ENCODE results near the gene WFS1. TPM values are rescaled to one million over a fixed set of nuclear protein-coding genes. Genes with fewer than 3 reads are reported as not detected.
A peak's percentile ranks its signal among the peaks of the same experiment; 100 is the strongest.

WFS1 gene
- polyA plus RNA-seq, 1 donor = 32.4 TPM

DNA sequence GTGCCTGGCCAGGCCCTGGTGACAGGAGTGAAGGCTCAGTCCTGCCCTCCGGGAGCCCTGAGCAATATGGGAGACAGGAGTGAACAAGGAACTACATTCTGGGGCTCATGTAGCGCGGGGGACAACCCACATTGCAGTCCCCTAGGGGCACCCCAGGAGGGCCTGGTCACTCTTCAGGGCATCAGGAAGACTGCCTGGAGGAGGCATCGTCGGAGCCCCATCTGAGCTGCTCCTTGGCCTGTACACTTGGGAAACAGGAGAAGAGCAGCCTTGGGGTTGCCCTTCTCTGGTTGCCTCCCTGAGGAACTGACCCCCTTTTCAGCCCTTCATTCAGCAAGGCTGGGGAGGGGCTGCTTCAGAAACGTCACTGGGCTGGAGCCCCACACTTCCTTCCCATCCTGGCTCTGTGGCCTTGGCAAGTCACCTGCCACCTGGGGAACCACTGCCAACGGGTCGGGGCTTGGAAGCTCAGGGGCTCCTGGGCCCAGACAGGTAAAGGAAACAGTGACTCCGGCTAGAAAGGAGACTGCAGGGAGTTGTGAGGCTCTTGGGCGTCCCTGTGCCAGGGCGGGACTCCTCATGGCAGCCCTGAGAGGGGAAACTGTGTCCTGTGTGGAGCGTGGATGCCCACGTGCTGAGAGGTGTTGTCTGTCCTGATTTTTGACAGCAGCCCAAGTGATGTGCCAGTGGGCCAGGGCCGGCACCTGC is 10.1 kb downstream of the WFS1 start:
- Histone ChIP-seq H3K27me3 (ENCODE audit: control insufficient read depth, insufficient read depth, low read length) (no peaks in the 10 kb centered on the region), H3K27ac (ENCODE audit: low read length) (peak overlapping the region; percentile 94), H3K4me3 (ENCODE audit: low read length) (no peak overlapping the region), H3K36me3 (ENCODE audit: control insufficient read depth, insufficient read depth, low read length) (peaks cover 51% of the 10 kb centered on the region), H3K4me1 (ENCODE audit: control insufficient read depth, insufficient read depth, low read length) (peaks cover 49% of the 10 kb centered on the region), H3K9me3 (ENCODE audit: control insufficient read depth, low read depth, low read length) (no peaks in the 10 kb centered on the region)
- no CpG with 5 or more reads among the region's 14 CpGs for WGBS (ENCODE audit: insufficient coverage, low lambda C conversion rate)
- DNase-seq = no peak

DNA sequence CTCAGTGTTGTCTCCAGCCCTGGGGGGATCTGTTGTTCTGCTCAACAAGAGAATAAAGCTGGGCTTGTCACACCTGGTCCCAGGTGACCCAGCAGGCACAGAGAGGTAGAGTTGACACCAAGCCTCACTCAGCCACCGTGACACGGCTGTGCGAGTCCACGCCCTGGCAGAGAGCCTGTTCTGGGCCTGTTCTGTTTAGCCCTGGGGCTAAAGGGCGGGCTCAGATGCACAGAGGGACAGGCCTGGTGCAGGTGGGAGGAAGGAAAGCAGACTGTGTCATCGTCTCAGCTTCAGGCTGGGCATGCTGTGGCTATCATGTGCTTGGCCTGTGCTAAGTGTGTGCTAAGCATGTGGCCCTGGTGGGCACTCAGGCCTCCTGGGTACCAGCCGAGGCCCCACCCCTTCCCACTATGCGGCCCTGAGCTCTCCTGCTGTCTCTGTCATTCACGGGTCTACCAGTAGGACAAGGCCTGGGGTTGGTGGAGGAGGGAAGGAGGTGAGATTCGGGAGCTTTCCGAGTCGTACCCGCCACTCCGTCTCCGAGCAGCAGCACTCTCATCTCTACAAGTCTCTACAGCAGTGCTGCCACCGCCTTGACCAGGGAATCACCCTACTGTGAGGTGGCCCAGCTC is 10.8 kb downstream of the WFS1 start:
- no peaks in the 10 kb centered on the region for H3K9me3 ChIP-seq (ENCODE audit: control insufficient read depth, low read depth, low read length)
- peaks cover 51% of the 10 kb centered on the region for H3K36me3 ChIP-seq (ENCODE audit: control insufficient read depth, insufficient read depth, low read length)
- no peaks in the 10 kb centered on the region for H3K27me3 ChIP-seq (ENCODE audit: control insufficient read depth, insufficient read depth, low read length)
- no peak overlapping the region for H3K4me3 ChIP-seq (ENCODE audit: low read length)
- no CpG with 5 or more reads among the region's 16 CpGs for WGBS (ENCODE audit: insufficient coverage, low lambda C conversion rate)
- H3K4me1 ChIP-seq (ENCODE audit: control insufficient read depth, insufficient read depth, low read length) = peaks cover 42% of the 10 kb centered on the region
- no peak overlapping the region for H3K27ac ChIP-seq (ENCODE audit: low read length)
- no peak for DNase-seq

DNA sequence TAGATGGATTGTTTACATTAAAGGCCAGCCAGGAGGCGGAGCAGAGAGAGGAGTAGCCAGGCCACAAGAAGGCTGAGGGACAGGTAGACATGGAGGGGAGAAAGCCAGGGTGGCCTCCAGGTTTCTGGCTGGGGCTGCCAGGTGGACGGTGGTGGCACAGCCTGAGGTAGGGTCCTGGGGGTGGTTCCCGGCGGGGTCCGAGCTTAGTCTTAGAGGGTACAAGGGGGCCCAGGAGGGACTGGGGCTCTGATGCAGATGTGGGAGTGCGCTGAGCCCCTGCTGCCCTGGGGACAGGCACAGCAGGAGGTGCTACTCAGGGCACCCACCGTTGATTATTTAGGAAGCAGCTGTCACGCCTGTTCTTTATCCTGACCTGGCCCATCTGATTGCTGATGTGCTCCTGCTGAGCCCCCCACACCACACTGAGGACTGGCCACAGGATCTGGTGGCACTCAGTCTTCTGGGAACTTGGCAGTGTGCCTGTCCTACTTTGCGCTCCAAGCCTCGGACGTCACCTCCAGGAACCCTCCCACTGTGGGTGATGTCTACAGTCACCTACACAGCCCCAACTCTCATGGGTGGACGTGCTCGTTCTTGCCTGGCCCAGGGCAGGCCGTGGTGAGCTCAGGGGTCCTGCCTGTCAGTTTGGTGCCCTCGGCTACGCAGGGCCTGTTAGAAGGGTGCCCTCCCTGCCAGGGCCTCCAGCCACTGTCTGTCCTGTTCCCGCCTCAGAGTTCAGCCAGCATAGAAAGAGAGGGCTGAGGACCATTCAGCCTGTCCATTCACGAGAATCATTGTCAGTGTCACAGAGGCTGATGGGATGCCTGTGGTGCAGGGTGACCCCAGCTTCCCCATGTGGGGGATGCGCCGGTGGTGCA is 12.0 kb downstream of the WFS1 start:
- Histone ChIP-seq H3K4me1 (ENCODE audit: control insufficient read depth, insufficient read depth, low read length) (peaks cover 30% of the 10 kb centered on the region), H3K27ac (ENCODE audit: low read length) (peak overlapping the region; percentile 26)

DNA sequence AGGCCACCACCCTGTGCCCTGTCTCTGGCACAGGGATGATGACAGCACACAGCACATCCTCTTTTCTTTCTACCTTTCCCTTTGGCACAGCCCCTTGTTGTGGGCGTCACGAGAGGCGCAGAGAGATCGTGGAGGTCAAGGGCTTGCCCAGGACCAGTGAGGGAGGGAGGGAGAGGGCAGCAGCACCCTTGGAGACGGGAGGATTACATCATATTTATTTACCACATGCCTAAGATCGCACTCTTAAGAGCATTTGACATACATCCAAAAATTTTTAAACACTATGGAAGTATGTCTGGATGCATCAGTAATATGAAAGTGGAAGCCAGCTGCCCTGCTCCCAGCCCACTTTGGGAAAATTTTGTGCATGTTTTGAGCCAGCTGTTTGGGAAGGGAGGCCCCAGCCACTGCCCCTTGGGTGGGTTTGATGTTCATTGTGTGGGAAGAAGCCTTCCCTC is 12.7 kb downstream of the WFS1 start:
- Histone ChIP-seq H3K27ac (ENCODE audit: low read length) (peak overlapping the region; percentile 26), H3K4me1 (ENCODE audit: control insufficient read depth, insufficient read depth, low read length) (peaks cover 24% of the 10 kb centered on the region), H3K36me3 (ENCODE audit: control insufficient read depth, insufficient read depth, low read length) (peaks cover 67% of the 10 kb centered on the region), H3K9me3 (ENCODE audit: control insufficient read depth, low read depth, low read length) (no peaks in the 10 kb centered on the region), H3K27me3 (ENCODE audit: control insufficient read depth, insufficient read depth, low read length) (no peaks in the 10 kb centered on the region), H3K4me3 (ENCODE audit: low read length) (no peak overlapping the region)
- no peak for DNase-seq
- WGBS (ENCODE audit: insufficient coverage, low lambda C conversion rate) = 60% methylated on average over 1 of the region's 6 CpGs

More for the DNA sequence above, 12.0 kb downstream of the WFS1 start:
- DNase-seq = no peak
- no peaks in the 10 kb centered on the region for H3K27me3 ChIP-seq (ENCODE audit: control insufficient read depth, insufficient read depth, low read length)
- no peaks in the 10 kb centered on the region for H3K9me3 ChIP-seq (ENCODE audit: control insufficient read depth, low read depth, low read length)
- H3K36me3 ChIP-seq (ENCODE audit: control insufficient read depth, insufficient read depth, low read length) = peaks cover 60% of the 10 kb centered on the region
- WGBS (ENCODE audit: insufficient coverage, low lambda C conversion rate) = no CpG with 5 or more reads among the region's 20 CpGs
- H3K4me3 ChIP-seq (ENCODE audit: low read length) = no peak overlapping the region

DNA sequence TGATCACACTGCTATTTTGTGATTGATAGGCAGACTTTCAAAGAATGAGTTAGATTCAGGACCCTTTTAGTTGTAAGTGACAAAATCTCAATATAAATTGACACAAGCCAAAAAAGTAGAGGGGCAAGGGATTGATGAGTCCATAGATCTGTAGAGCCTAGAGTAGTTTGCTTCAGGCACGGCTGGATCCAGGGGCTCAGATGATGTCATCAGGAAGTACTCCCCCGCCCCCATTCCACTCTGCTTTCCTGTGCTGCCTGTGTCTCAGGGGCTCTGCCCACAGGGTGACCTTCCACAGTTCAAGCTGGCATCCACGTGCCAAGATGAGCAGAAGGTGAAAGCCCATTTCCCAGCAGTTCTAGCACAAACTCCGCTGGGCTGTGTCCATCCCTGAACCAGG is 13.6 kb downstream of the WFS1 start:
- no peak for DNase-seq
- no peaks in the 10 kb centered on the region for H3K27me3 ChIP-seq (ENCODE audit: control insufficient read depth, insufficient read depth, low read length)
- H3K36me3 ChIP-seq (ENCODE audit: control insufficient read depth, insufficient read depth, low read length) = peaks cover 69% of the 10 kb centered on the region
- no CpG with 5 or more reads among the region's 4 CpGs for WGBS (ENCODE audit: insufficient coverage, low lambda C conversion rate)
- no peak overlapping the region for H3K4me3 ChIP-seq (ENCODE audit: low read length)
- H3K27ac ChIP-seq (ENCODE audit: low read length) = no peak overlapping the region
- H3K9me3 ChIP-seq (ENCODE audit: control insufficient read depth, low read depth, low read length) = no peaks in the 10 kb centered on the region
- peaks cover 14% of the 10 kb centered on the region for H3K4me1 ChIP-seq (ENCODE audit: control insufficient read depth, insufficient read depth, low read length)

DNA sequence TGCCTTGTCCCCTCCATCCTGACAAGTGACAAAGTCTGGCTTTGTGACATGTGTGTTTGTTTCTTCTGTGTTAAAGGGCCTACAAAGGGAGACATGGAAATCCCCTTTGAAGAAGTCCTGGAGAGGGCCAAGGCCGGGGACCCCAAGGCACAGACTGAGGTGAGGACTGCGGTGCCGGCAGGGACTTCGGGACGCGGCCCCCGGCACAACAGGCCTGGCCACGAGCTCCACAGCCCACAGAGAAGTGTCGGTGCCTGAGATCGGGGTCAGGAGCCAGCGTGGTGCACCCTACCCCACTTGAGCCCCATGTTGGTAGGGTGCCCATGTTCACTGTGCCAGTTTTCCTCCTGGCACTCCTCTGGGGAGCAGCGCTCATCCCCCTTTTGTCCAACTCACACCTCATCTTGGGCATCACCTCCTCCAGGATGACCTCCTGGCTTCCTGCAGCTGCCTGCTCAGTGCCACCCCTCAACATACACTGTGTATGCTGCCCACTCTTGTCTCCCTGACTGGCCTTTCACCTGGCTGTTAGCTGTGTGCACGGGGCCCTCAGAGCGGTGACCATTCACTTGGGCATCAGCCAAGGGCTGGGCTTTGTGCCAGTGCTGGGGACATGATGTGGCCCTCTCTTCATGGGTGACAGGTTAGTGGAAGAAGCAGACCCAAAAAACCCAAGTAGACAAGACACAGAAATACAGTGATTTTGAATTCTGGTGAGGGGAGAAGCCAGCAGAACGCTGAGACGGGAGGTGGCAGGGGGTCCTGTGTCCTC is 17.6 kb downstream of the WFS1 start:
- Histone ChIP-seq H3K27ac (ENCODE audit: low read length) (no peak overlapping the region), H3K36me3 (ENCODE audit: control insufficient read depth, insufficient read depth, low read length) (peaks cover 75% of the 10 kb centered on the region), H3K4me3 (ENCODE audit: low read length) (no peak overlapping the region), H3K27me3 (ENCODE audit: control insufficient read depth, insufficient read depth, low read length) (no peaks in the 10 kb centered on the region), H3K4me1 (ENCODE audit: control insufficient read depth, insufficient read depth, low read length) (no peaks in the 10 kb centered on the region), H3K9me3 (ENCODE audit: control insufficient read depth, low read depth, low read length) (no peaks in the 10 kb centered on the region)
- DNase-seq = no peak
- WGBS (ENCODE audit: insufficient coverage, low lambda C conversion rate) = no CpG with 5 or more reads among the region's 16 CpGs

DNA sequence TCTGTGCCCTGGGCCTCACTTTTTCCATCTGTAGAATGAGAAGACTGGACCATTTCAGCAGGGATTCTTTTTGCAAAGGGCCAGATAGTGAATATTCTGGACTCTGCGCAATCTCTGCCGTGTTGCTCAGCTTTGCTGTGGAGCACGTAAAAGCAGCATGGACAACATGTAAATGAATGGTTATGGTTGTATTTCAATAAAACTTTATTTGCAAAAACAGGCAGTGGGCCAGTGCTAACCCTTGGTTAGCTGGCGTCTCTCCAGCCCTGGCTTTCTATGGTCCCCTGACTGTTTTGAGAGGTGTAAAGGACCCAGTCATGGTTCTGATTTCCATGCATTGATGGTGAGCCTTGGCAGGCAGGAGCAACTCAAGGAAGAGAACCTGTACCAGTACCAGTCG is 18.7 kb downstream of the WFS1 start:
- Histone ChIP-seq H3K36me3 (ENCODE audit: control insufficient read depth, insufficient read depth, low read length) (peaks cover 74% of the 10 kb centered on the region), H3K4me1 (ENCODE audit: control insufficient read depth, insufficient read depth, low read length) (no peaks in the 10 kb centered on the region), H3K27ac (ENCODE audit: low read length) (no peak overlapping the region), H3K27me3 (ENCODE audit: control insufficient read depth, insufficient read depth, low read length) (no peaks in the 10 kb centered on the region), H3K4me3 (ENCODE audit: low read length) (no peak overlapping the region), H3K9me3 (ENCODE audit: control insufficient read depth, low read depth, low read length) (no peaks in the 10 kb centered on the region)
- no peak for DNase-seq
- WGBS (ENCODE audit: insufficient coverage, low lambda C conversion rate) = no CpG with 5 or more reads among the region's 5 CpGs

DNA sequence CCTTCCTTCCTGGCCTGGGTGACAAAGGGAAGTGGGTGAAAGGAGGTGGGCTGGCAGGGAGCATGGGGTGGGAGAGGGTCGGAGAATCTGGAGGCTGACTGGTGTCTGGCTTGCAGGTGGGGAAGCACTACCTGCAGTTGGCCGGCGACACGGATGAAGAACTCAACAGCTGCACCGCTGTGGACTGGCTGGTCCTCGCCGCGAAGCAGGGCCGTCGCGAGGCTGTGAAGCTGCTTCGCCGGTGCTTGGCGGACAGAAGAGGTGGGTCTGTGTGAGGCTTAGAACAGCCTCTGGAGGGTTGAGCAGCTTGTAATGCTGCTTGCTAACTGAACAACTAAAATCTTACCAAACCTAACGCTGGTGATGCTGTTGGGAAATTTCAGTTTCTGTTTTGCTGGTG is 19.2 kb downstream of the WFS1 start:
- Histone ChIP-seq H3K4me3 (ENCODE audit: low read length) (no peak overlapping the region), H3K9me3 (ENCODE audit: control insufficient read depth, low read depth, low read length) (no peaks in the 10 kb centered on the region), H3K36me3 (ENCODE audit: control insufficient read depth, insufficient read depth, low read length) (peaks cover 74% of the 10 kb centered on the region), H3K4me1 (ENCODE audit: control insufficient read depth, insufficient read depth, low read length) (no peaks in the 10 kb centered on the region), H3K27ac (ENCODE audit: low read length) (no peak overlapping the region), H3K27me3 (ENCODE audit: control insufficient read depth, insufficient read depth, low read length) (no peaks in the 10 kb centered on the region)
- WGBS (ENCODE audit: insufficient coverage, low lambda C conversion rate) = no CpG with 5 or more reads among the region's 15 CpGs
- no peak for DNase-seq

DNA sequence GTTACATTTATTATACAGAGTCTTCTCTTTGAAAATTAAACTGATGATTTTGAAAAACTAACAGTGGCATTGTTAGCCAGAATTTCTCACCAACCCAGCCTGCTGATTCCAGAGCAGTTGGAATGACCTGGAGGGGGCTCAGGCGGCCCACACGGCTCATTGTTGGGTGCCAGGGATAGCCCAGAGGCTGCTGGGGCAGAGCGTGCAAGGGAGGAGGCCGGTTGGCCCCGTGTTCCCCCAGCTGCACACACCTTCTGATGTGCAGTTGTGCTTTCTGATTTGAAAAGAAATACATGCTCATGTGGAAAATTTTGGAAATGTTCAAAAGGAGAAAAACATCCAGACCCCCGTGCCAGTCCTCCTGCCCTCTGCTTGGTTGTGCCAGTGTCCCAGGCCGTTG is 20.6 kb downstream of the WFS1 start:
- no peak for DNase-seq
- peaks cover 78% of the 10 kb centered on the region for H3K36me3 ChIP-seq (ENCODE audit: control insufficient read depth, insufficient read depth, low read length)
- no peak overlapping the region for H3K27ac ChIP-seq (ENCODE audit: low read length)
- no peaks in the 10 kb centered on the region for H3K9me3 ChIP-seq (ENCODE audit: control insufficient read depth, low read depth, low read length)
- no peaks in the 10 kb centered on the region for H3K4me1 ChIP-seq (ENCODE audit: control insufficient read depth, insufficient read depth, low read length)
- WGBS (ENCODE audit: insufficient coverage, low lambda C conversion rate) = no CpG with 5 or more reads among the region's 7 CpGs
- H3K4me3 ChIP-seq (ENCODE audit: low read length) = no peak overlapping the region
- no peaks in the 10 kb centered on the region for H3K27me3 ChIP-seq (ENCODE audit: control insufficient read depth, insufficient read depth, low read length)
